BLaER1 treated with 17β-estradiol and CSF1 and Interleukin-3, amounts not matched to agents 10 nM and 100 nM (cell line): ENCODE data around the gene TM9SF4.
A peak's percentile ranks its signal among the peaks of the same experiment; 100 is the strongest.

Experiments used
- H3K27ac ChIP-seq, 11 experiments: shearing (Covaris generic); formaldehyde crosslinking; 2 replicates each; pipeline ENCODE4 v1.8.1; 2022
- H3K27me3 ChIP-seq, 11 experiments: shearing (Covaris generic); formaldehyde crosslinking; 2 replicates each; pipeline ENCODE4 v1.8.1; 2022
- H3K36me3 ChIP-seq, 11 experiments: shearing (Covaris generic); formaldehyde crosslinking; 2 replicates each; pipeline ENCODE4 v1.8.1; 2022
- H3K4me1 ChIP-seq, 10 experiments: shearing (Covaris generic); formaldehyde crosslinking; 2 replicates each; pipeline ENCODE4 v1.8.1; 2022
- H3K4me2 ChIP-seq, 11 experiments: shearing (Covaris generic); formaldehyde crosslinking; 2 replicates each; pipeline ENCODE4 v1.8.1; 2022
- H3K4me3 ChIP-seq, 10 experiments: shearing (Covaris generic); formaldehyde crosslinking; 2 replicates each; pipeline ENCODE4 v1.8.1; 2022
- H3K9ac ChIP-seq, 11 experiments: shearing (Covaris generic); formaldehyde crosslinking; 2 replicates each; pipeline ENCODE4 v1.8.1; 2022
- H3K9me3 ChIP-seq, 11 experiments: shearing (Covaris generic); formaldehyde crosslinking; replicated peaks in 1 of 11; 2 replicates each; pipeline ENCODE4 v1.8.1; 2022
- H4K20me1 ChIP-seq, 11 experiments: shearing (Covaris generic); formaldehyde crosslinking; 2 replicates each; pipeline ENCODE4 v1.8.1; 2022
- Cebpa-rat ChIP-seq, 11 experiments: shearing (Covaris generic); IDR thresholded peaks; 2 replicates each; pipeline ENCODE4 v1.8.1; 2022

TM9SF4 gene

DNA sequence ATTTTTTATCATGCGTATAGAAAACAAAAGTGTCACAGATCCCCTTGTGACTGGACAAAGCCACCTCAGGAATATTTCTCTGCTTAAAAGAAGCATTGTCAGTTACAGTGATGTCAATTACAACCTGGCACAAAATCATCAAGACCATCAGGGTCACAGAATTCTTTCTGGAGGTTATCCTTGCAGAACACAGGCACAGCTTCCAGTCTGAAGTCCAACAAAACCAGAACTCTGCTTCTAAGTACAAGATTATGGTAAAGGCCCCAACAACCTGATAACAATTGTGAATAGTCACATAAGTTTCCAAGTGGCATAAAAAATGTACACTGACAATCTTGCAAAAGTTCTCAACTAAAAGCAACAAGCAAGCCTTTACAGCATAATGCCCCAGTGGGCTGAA is 77.0 kb downstream of the TM9SF4 start:
- peak overlapping the region in 2 of 11 experiments; percentile 12 to 32; a peak in 2 of 22 replicates for H3K4me2 ChIP-seq
- no peak overlapping the region for H3K9ac ChIP-seq
- H3K9me3 ChIP-seq, result peaks cover 0 to 8% (median 0%) of the 10 kb centered on the region in 11 experiments; a peak in 1 of 22 replicates

GRCh38 chr20:32188376-32189122 is 79.0 kb downstream of the TM9SF4 start:
- Histone ChIP-seq H4K20me1 (peaks cover 31 to 47% (median 35%) of the 10 kb centered on the region in 11 experiments; a peak in 21 of 22 replicates), H3K4me1 (peaks cover 28 to 78% (median 36%) of the 10 kb centered on the region in 10 experiments), H3K9me3 (peaks cover 0 to 8% (median 0%) of the 10 kb centered on the region in 11 experiments; a peak in 1 of 22 replicates), H3K4me3 (0 out of 20 replicates have a peak overlapping the region, but pooled peaks of 1 of the 10 experiments have one; percentile 72), H3K9ac (peak overlapping the region in 1 of 11 experiments; percentile 86; a peak in 1 of 22 replicates), H3K27me3 (peaks cover 23 to 34% (median 30%) of the 10 kb centered on the region in 11 experiments), H3K36me3 (peaks cover 10 to 28% (median 20%) of the 10 kb centered on the region in 11 experiments; a peak in 19 of 22 replicates), H3K27ac (no peak overlapping the region), H3K4me2 (peak overlapping the region in 10 of 11 experiments; percentile 73 to 91 (median 84); a peak in 18 of 22 replicates)
- TF ChIP-seq Cebpa-rat (IDR thresholded peaks at IDR 0.05), result no peak

More for the DNA sequence above, 77.0 kb downstream of the TM9SF4 start:
- H3K4me1 ChIP-seq, result peaks cover 28 to 73% (median 35%) of the 10 kb centered on the region in 10 experiments
- H4K20me1 ChIP-seq, result peaks cover 11 to 26% (median 14%) of the 10 kb centered on the region in 11 experiments; a peak in 21 of 22 replicates
- H3K27ac ChIP-seq, result no peak overlapping the region
- H3K4me3 ChIP-seq, result no peak overlapping the region
- H3K36me3 ChIP-seq, result peaks cover 0 to 8% (median 2%) of the 10 kb centered on the region in 11 experiments; a peak in 6 of 22 replicates
- peaks cover 17 to 28% (median 25%) of the 10 kb centered on the region in 11 experiments for H3K27me3 ChIP-seq
- no peak for TF ChIP-seq Cebpa-rat (IDR thresholded peaks at IDR 0.05)

DNA sequence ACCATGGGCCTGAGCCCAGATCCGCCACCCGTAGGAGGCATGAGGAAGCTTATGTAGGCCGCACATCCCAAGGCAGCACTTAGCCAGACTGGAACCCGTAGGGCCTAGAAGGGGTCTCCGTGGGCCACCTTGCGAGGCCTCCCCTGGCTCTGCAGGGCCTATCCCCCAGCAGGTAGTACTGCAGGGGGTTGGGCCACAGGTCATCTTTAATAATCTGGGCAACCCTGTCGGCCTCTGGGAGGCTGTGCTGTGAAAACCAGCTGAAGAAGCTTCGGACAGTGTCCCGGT is 79.6 kb downstream of the TM9SF4 start:
- Histone ChIP-seq H3K9ac (peak overlapping the region in 9 of 11 experiments; percentile 74 to 86 (median 82); a peak in 8 of 22 replicates), H3K9me3 (peaks cover 0 to 8% (median 0%) of the 10 kb centered on the region in 11 experiments; a peak in 1 of 22 replicates), H4K20me1 (peaks cover 36 to 52% (median 40%) of the 10 kb centered on the region in 11 experiments; a peak in 21 of 22 replicates), H3K4me1 (peaks cover 26 to 82% (median 32%) of the 10 kb centered on the region in 10 experiments), H3K4me3 (peak overlapping the region in 8 of 10 experiments; percentile 54 to 79 (median 67); a peak in 8 of 20 replicates), H3K27ac (peak overlapping the region in 1 of 11 experiments; percentile 74; a peak in 1 of 22 replicates), H3K4me2 (peak overlapping the region; percentile 73 to 91 (median 84)), H3K27me3 (peaks cover 23 to 34% (median 30%) of the 10 kb centered on the region in 11 experiments), H3K36me3 (peaks cover 15 to 33% (median 26%) of the 10 kb centered on the region in 11 experiments; a peak in 19 of 22 replicates)
- TF ChIP-seq Cebpa-rat (IDR thresholded peaks at IDR 0.05), result no peak

DNA sequence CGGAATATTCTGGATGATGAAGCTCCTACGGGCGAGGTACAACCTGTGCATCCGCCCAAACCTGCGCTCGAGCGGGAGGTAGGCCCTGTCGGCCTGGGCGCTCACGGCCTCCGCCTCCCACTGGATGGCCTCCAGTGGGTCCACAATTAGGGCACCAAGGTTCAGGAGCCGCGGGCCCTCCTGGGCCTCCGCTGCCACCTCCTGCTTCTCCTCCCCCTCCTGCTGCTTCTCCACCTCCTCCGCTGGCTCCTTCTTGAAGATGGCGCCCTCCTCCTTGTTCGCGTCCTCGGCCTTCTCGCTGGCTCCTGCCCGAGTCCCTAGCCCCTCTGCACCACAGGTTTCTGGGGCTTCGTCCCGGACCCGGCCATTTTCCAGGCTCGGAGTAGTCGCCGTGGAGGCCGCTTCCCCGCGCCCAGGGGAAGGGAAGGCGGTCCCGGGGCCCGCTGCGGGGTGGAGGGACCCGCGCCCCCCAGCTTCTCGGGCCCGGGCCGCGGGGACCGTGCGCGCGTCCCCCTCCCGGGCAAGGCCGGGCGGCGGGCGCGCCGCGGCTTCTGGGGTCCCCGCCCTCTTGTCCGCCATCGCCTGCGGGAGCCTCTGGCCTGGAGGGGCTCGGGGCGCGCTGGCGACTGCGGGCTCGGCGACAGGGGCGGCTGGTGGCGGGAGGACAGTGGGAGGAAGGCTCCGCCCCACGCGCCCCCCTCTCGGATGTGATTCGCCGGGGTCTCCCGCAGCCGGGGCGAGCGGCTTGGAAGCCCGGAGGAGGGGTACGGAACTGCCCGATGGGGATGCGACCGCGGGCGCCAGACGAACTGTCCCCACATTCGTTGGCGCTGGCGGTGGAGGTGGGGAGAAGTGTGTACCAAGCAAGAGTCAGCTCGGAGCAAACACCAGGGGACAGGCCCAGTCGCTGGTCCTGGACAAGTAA is 80.4 kb downstream of the TM9SF4 start:
- Histone ChIP-seq H4K20me1 (peaks cover 45 to 61% (median 49%) of the 10 kb centered on the region in 11 experiments; a peak in 21 of 22 replicates), H3K9ac (peak overlapping the region; percentile 74 to 88 (median 82)), H3K36me3 (peaks cover 24 to 42% (median 35%) of the 10 kb centered on the region in 11 experiments; a peak in 21 of 22 replicates), H3K4me3 (peak overlapping the region; percentile 54 to 79 (median 67)), H3K9me3 (peaks cover 0 to 8% (median 0%) of the 10 kb centered on the region in 11 experiments; a peak in 1 of 22 replicates), H3K4me2 (peak overlapping the region; percentile 73 to 91 (median 84)), H3K27ac (peak overlapping the region; percentile 70 to 81 (median 76)), H3K27me3 (peaks cover 23 to 34% (median 30%) of the 10 kb centered on the region in 11 experiments), H3K4me1 (peaks cover 22 to 90% (median 26%) of the 10 kb centered on the region in 10 experiments; a peak in 18 of 20 replicates)
- no peak for TF ChIP-seq Cebpa-rat (IDR thresholded peaks at IDR 0.05)

- Histone ChIP-seq H3K4me3 (peak overlapping the region; percentile 54 to 79 (median 67)), H3K9me3 (peaks cover 0 to 8% (median 0%) of the 10 kb centered on the region in 11 experiments; a peak in 1 of 22 replicates), H3K36me3 (peaks cover 32 to 51% (median 43%) of the 10 kb centered on the region in 11 experiments), H3K27ac (peak overlapping the region in 10 of 11 experiments; percentile 70 to 81 (median 76); a peak in 16 of 22 replicates), H4K20me1 (peaks cover 53 to 69% (median 57%) of the 10 kb centered on the region in 11 experiments), H3K9ac (peak overlapping the region; percentile 74 to 88 (median 82)), H3K27me3 (peaks cover 23 to 34% (median 30%) of the 10 kb centered on the region in 11 experiments), H3K4me2 (peak overlapping the region; percentile 73 to 91 (median 84)), H3K4me1 (peaks cover 22 to 96% (median 26%) of the 10 kb centered on the region in 10 experiments; a peak in 18 of 20 replicates)
- no peak for TF ChIP-seq Cebpa-rat (IDR thresholded peaks at IDR 0.05)
Measured at GRCh38 chr20:32190616-32191415, 81.3 kb downstream of the TM9SF4 start.

DNA sequence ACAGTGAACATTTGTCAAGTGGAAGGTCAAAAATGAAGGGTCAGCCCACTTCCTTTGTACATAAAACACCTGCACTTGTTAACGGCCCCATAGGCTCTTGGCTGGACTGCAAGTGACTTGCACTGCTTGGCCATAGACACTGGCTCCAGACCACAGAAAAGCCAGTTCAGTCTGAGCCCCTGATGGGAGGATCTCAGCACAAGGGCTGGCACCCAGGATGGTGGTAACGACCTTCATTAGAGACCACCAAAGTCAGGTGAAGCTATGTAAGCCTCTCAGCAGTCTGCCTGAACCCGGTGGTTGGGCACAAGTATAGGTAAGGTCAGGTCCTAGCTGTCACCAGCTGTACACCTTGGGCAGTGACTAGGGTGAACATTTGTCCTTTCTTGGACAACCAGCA is 81.9 kb downstream of the TM9SF4 start:
- Histone ChIP-seq H3K27me3 (peaks cover 23 to 34% (median 30%) of the 10 kb centered on the region in 11 experiments), H3K4me1 (peaks cover 22 to 96% (median 26%) of the 10 kb centered on the region in 10 experiments; a peak in 18 of 20 replicates), H3K9ac (no peak overlapping the region), H3K4me3 (no peak overlapping the region), H4K20me1 (peaks cover 59 to 75% (median 63%) of the 10 kb centered on the region in 11 experiments), H3K36me3 (peaks cover 38 to 57% (median 49%) of the 10 kb centered on the region in 11 experiments), H3K27ac (no peak overlapping the region), H3K9me3 (peaks cover 0 to 8% (median 0%) of the 10 kb centered on the region in 11 experiments; a peak in 1 of 22 replicates), H3K4me2 (peak overlapping the region in 7 of 11 experiments; percentile 78 to 91 (median 84); a peak in 6 of 22 replicates)
- no peak for TF ChIP-seq Cebpa-rat (IDR thresholded peaks at IDR 0.05)

- H3K4me3 ChIP-seq, result no peak overlapping the region
- peaks cover 43 to 61% (median 54%) of the 10 kb centered on the region in 11 experiments for H3K36me3 ChIP-seq
- H3K9ac ChIP-seq, result no peak overlapping the region
- peaks cover 23 to 34% (median 30%) of the 10 kb centered on the region in 11 experiments for H3K27me3 ChIP-seq
- H3K4me2 ChIP-seq, result peak overlapping the region in 2 of 11 experiments; percentile 78 to 90; a peak in 3 of 22 replicates
- H3K4me1 ChIP-seq, result peaks cover 22 to 92% (median 26%) of the 10 kb centered on the region in 10 experiments; a peak in 18 of 20 replicates
- no peak for TF ChIP-seq Cebpa-rat (IDR thresholded peaks at IDR 0.05)
- no peak overlapping the region for H3K27ac ChIP-seq
- peaks cover 64 to 80% (median 68%) of the 10 kb centered on the region in 11 experiments for H4K20me1 ChIP-seq
- peaks cover 0 to 8% (median 0%) of the 10 kb centered on the region in 11 experiments; a peak in 1 of 22 replicates for H3K9me3 ChIP-seq
Measured at GRCh38 chr20:32191873-32192272, 82.4 kb downstream of the TM9SF4 start.
